LNCaP clone FGC (cell line): ENCODE data around the gene CYP4Z1.
"Not testable (repeated sequence)": the region's sequence is repeated elsewhere in the genome, so short reads cannot be mapped to it uniquely, and the experiment has no call there.

ENCODE experiments used
- DNase-seq: peaks from one replicate; pipeline ENCODE4 v3.0.0-alpha.2; 2011; ENCODE audit warnings: low read depth
- H3K4me3 ChIP-seq: 2 replicates; pipeline ENCODE4 v1.5.1; 2011; ENCODE audit warnings: mild to moderate bottlenecking, low read depth, low read length, control low read depth
- TF ChIP-seq, protein P1 (sequence below): IDR thresholded peaks from 2 replicates; pipeline ENCODE4 v1.5.1; 2012; ENCODE audit warnings: mild to moderate bottlenecking; ENCODE audit not compliant: control insufficient read depth, insufficient read depth; ENCODE audit errors: extremely low read depth

The CYP4Z1 gene

GRCh38 chr1:47106792-47107191 lies 39.8 kb downstream of the CYP4Z1 start:
- TF ChIP-seq, protein P1, sequence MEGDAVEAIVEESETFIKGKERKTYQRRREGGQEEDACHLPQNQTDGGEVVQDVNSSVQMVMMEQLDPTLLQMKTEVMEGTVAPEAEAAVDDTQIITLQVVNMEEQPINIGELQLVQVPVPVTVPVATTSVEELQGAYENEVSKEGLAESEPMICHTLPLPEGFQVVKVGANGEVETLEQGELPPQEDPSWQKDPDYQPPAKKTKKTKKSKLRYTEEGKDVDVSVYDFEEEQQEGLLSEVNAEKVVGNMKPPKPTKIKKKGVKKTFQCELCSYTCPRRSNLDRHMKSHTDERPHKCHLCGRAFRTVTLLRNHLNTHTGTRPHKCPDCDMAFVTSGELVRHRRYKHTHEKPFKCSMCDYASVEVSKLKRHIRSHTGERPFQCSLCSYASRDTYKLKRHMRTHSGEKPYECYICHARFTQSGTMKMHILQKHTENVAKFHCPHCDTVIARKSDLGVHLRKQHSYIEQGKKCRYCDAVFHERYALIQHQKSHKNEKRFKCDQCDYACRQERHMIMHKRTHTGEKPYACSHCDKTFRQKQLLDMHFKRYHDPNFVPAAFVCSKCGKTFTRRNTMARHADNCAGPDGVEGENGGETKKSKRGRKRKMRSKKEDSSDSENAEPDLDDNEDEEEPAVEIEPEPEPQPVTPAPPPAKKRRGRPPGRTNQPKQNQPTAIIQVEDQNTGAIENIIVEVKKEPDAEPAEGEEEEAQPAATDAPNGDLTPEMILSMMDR, result no peak
- no peak overlapping the region for H3K4me3 ChIP-seq

DNA sequence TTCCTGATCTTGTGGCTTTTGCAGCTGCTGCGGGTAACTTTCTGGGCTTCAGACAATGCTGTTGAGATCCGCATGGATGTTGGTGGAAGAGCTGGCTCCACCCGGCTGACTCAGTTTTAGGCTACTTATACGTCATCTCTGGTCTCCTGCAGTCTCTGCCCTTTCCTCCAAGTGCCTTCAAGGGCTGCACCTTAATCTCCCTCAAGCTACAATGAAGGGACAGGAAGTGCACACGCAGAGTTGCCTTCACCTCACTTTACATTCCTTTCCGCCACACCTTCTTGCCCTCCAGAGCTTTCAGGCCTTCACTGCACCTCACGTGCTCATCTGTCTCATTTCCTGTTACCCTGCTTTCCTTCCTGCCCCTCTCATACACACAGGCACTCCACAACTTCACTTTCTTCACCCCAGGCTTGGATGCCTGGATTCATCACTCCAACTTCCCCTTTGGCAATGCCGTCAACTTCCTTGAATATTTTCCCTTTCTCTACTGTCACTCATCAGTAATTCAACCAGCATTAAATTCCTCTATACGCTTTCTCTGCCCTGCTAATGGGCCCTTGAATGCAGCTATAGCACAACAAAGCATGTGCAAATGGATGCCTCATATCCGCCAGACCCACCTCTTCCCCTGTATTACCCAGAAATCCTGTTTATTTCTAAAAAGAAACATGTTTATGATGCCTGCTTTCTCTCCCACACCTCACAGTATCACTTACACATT lies 41.0 kb downstream of the CYP4Z1 start:
- H3K4me3 ChIP-seq, DNase-seq: not testable (repeated sequence)

More at GRCh38 chr1:47106792-47107191, 39.8 kb downstream of the CYP4Z1 start:
- DNase-seq, result no peak

DNA sequence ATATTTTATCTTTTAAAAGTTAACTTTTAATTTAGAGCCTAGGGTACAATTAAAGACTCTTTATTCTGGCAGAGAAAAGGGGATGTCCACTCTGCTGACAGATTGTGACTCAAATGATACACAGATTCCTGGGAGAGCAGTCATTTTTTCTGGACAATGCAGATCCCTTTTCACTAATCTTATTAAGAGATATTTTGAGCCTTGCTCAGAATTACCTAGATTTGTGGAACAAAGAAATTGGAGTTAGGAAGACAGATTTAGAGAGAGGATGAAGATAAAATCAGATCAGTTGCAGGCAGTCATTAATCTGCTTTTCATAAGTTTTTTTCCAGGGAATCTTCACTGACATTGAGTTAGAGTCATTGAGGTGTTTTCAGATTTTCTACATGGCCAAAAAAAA lies 42.5 kb downstream of the CYP4Z1 start:
- not testable (repeated sequence) for DNase-seq, H3K4me3 ChIP-seq

DNA sequence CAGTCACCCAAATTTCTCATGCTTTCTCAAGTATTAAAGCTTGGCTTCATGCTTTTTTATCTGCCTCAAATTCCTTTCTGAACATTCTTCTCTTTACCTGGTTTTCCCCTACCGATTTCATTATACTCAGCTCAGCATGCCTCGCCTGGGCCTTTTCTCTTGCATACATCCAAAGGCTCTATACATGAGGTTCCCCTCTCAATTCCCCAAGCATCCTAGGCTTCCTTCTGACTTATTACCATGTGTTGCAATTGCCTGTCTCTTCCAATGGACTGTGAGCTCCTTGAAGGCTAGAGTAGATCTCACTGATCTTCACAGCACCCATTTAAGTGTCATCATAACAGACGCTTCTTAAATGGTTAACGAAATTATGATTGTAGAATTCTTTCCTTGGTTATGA lies 46.1 kb downstream of the CYP4Z1 start:
- DNase-seq, result no peak
- H3K4me3 ChIP-seq, result no peak overlapping the region
- TF ChIP-seq, protein P1, result no peak

DNA sequence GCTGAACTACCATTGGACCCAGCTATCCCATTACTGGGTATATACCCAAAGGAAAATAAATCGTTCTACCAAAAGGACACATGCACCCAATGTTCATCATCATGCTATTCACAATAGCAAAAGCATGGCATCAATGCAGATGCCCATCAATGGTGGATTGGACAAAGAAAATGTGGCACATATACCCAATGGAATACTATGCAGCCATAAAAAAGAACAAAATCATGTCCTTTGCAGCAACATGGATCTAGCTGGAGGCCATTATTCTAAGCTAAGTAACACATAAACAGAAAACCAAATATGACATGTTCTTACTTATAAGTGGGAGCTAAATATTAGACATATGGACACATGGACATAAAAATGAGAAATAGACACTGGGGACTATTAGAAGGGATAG lies 54.0 kb downstream of the CYP4Z1 start:
- DNase-seq, H3K4me3 ChIP-seq: not testable (repeated sequence)

DNA sequence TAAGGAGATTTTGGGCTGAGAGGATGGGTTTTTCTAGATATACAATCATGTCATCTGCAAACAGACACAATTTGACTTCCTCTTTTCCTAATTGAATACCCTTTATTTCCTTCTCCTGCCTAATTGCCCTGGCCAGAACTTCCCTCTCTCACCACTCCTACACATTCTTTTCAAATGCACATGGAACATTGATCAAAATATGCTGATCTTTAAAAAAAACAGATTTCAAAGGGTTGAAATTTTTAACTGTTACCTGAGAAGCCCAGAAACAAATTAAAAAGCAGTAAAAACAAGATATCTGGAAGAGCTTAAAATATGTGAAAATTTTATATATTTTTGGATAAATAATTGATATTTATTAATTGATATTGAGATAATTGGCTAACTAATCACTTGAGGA lies 57.8 kb downstream of the CYP4Z1 start:
- DNase-seq, H3K4me3 ChIP-seq: not testable (repeated sequence)

DNA sequence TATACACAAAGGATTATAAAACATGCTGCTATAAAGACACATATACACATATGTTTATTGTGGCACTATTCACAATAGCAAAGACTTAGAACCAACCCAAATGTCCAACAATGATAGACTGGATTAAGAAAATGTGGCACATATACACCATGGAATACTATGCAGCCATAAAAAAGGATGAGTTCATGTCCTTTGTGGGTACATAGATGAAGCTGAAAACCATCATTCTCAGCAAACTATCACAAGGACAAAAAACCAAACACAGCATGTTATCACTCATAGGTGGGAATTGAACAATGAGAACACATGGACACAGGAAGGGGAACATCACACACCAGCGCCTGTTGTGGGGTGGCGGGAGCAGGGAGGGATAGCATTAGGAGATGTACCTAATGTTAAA lies 60.0 kb downstream of the CYP4Z1 start:
- not testable (repeated sequence) for H3K4me3 ChIP-seq, DNase-seq

GRCh38 chr1:47128221-47128620 lies 61.2 kb downstream of the CYP4Z1 start:
- no peak overlapping the region for H3K4me3 ChIP-seq
- TF ChIP-seq, protein P1, result no peak
- no peak for DNase-seq

DNA sequence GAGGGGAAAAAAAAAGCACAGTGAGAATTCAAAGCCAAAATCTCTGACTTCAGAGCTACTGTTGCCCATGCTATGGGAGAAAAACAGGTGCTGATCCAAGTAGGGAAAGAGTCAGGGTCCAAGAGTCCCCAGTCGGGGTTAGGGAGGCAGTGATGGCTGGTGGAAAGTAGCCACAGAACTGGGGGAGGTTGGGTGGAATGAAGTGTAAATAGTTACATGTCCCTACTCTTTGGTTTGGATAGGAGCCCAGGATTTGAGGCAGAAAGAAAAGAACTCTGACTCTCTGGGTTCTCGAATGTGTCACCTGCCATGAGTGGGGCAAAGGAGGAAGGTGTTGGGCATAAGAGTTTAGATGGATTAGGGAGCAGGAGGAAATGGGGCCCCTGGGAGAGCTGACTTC lies 61.8 kb downstream of the CYP4Z1 start:
- not testable (repeated sequence) for H3K4me3 ChIP-seq, DNase-seq

DNA sequence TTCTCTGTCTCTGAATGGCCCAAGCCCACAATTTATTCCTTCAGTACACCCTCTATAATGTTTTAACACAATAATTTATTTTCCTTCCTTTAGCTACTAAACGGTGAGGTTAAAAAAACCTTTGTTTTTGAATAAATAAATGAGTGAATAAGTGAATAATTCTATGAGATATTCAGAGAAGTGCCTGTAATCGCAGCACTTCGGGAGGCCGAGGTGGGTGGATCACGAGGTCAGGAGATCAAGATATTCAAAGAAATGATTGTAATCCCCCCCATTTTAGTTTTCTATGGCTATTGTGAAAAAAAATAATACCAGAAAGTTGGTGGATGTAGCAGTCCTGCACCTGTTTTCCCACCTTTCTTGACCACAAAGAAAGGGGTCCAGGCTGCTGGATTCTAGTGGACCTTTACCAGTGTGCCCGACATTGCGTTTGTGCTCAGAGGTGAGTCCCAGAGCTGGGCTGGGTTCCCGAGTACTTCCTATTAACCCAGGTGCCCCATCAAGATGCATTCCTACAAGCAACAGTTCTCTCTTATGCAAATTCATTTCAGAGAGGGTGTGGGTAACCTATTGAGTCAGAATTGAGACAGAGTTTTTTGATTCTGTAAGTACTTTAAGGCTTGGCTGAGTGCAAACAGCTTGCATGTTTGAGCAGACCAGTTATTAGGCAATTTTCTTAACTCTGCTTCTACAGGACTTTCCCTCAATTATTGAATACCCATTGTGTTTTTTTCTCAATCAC lies 62.6 kb downstream of the CYP4Z1 start:
- H3K4me3 ChIP-seq, DNase-seq: not testable (repeated sequence)

GRCh38 chr1:47132665-47133064 lies 65.6 kb downstream of the CYP4Z1 start:
- not testable (repeated sequence) for H3K4me3 ChIP-seq, DNase-seq
